B cell (primary cell): Measurements from ENCODE around the gene TNRC6C. TPM values are rescaled to one million over a fixed set of nuclear protein-coding genes. Genes with fewer than 3 reads are reported as not detected.

ENCODE experiments used
- ATAC-seq: fragments of 200-7000 bp; cut with Tn5 transposase; one replicate; pipeline ENCODE4 v1.10.0; 2021; ENCODE audit warnings: low read depth, mild to moderate bottlenecking, moderate number of reproducible peaks, moderate library complexity
- CTCF ChIA-PET: fragments of 350-600 bp; sonication (Branson Sonifier 250); formaldehyde crosslinking; loops from one replicate; lab custom pipeline; 2021; ENCODE audit warnings: antibody characterized with exemption, inconsistent platforms; lab: Charles Lee
- POLR2A ChIA-PET: fragments of 350-600 bp; sonication (Branson Sonifier 250); formaldehyde crosslinking; loops from one replicate; lab custom pipeline; 2021; ENCODE audit warnings: antibody characterized with exemption; lab: Charles Lee
- DNase-seq: peaks from one replicate; pipeline ENCODE4 v3.0.0; 2013
- H2AFZ ChIP-seq: 2 replicates; pipeline ENCODE4 v1.6.1; 2012; ENCODE audit warnings: mild to moderate bottlenecking, low read depth, low read length; ENCODE audit not compliant: insufficient read depth, poor library complexity, severe bottlenecking
- H3K27ac ChIP-seq, 2 donors: 1 replicate in 1 of 2; 2 replicates in 1 of 2; pipeline ENCODE4 v1.5.1; 2012 to 2013; ENCODE audit warnings: low read length in 2 of 2, mild to moderate bottlenecking in 2 of 2, moderate library complexity in 1 of 2
- H3K27me3 ChIP-seq, 4 experiments: fragments of 200-600 bp in 1 of 4; sonication (generic) in 1 of 4; replicated peaks in 1 of 4; 1 replicate in 2 of 4; 2 replicates in 2 of 4; pipeline versions ENCODE4 v1.6.1 to v1.7.0; 2013 to 2016; ENCODE audit warnings: low read length in 3 of 4, mild to moderate bottlenecking in 2 of 4, mixed read lengths in 1 of 4, moderate library complexity in 1 of 4; ENCODE audit not compliant: insufficient read depth in 4 of 4, control insufficient read depth in 3 of 4; ENCODE audit errors: control extremely low read depth in 1 of 4
- H3K36me3 ChIP-seq, 2 experiments: replicated peaks in 1 of 2; 1 replicate in 1 of 2; 2 replicates in 1 of 2; pipeline versions ENCODE4 v1.6.1 to v1.7.1; 2013; ENCODE audit warnings: low read length in 1 of 2; ENCODE audit not compliant: insufficient read depth in 2 of 2, control insufficient read depth in 1 of 2; ENCODE audit errors: control extremely low read depth in 1 of 2, extremely low read depth in 1 of 2
- H3K4me1 ChIP-seq, 2 donors: fragments of 200-600 bp in 1 of 2; sonication (generic) in 1 of 2; 1 replicate in 1 of 2; 2 replicates in 1 of 2; pipeline versions ENCODE4 v1.5.1 to v1.6.1; 2013 to 2017; ENCODE audit warnings: low read length in 2 of 2; ENCODE audit not compliant: control insufficient read depth in 2 of 2, insufficient read depth in 2 of 2
- H3K4me2 ChIP-seq: replicated peaks from 2 replicates; pipeline ENCODE3; 2012; ENCODE audit warnings: mild to moderate bottlenecking, low read depth, low read length; ENCODE audit not compliant: poor library complexity, severe bottlenecking
- H3K4me3 ChIP-seq, 5 experiments: fragments of 200-600 bp in 1 of 5; sonication (generic) in 1 of 5; 1 replicate in 3 of 5; 2 replicates in 2 of 5; pipeline versions ENCODE4 v1.5.1 to v1.7.0; 2011 to 2016; ENCODE audit warnings: low read length in 4 of 5, mild to moderate bottlenecking in 4 of 5, low read depth in 2 of 5, control low read depth in 1 of 5, moderate library complexity in 1 of 5; ENCODE audit not compliant: insufficient read depth in 1 of 5; ENCODE audit errors: control extremely low read depth in 1 of 5, extremely low read depth in 1 of 5
- H3K79me2 ChIP-seq: fragments of 200-600 bp; sonication (generic); one replicate; pipeline ENCODE4 v1.6.0; 2016; ENCODE audit warnings: low read length; ENCODE audit not compliant: control insufficient read depth, insufficient read depth
- H3K9ac ChIP-seq: fragments of 200-600 bp; sonication (generic); 2 replicates; pipeline ENCODE4 v1.6.1; 2017; ENCODE audit warnings: mild to moderate bottlenecking, low read length, moderate library complexity
- H3K9me3 ChIP-seq, 3 donors: one replicate each; pipeline versions ENCODE4 v1.6.1 to v1.7.1; 2013; ENCODE audit warnings: low read length in 2 of 3; ENCODE audit not compliant: control insufficient read depth in 2 of 3, insufficient read depth in 1 of 3; ENCODE audit errors: control extremely low read depth in 1 of 3
- H4K20me1 ChIP-seq: 2 replicates; pipeline ENCODE4 v1.6.0; 2012; ENCODE audit warnings: mild to moderate bottlenecking, low read length; ENCODE audit not compliant: insufficient read depth, control insufficient read depth, poor library complexity, severe bottlenecking
- H3K27ac Mint-ChIP-seq: one replicate; pipeline ENCODE4 v1.8.0; 2021; ENCODE audit warnings: mixed read lengths
- H3K27me3 Mint-ChIP-seq: one replicate; pipeline ENCODE4 v1.8.0; 2021; ENCODE audit warnings: mixed read lengths
- H3K4me1 Mint-ChIP-seq: one replicate; pipeline ENCODE4 v1.8.0; 2021; ENCODE audit warnings: mixed read lengths
- H3K4me3 Mint-ChIP-seq: one replicate; pipeline ENCODE4 v1.8.0; 2021; ENCODE audit warnings: mixed read lengths
- H3K9me3 Mint-ChIP-seq: one replicate; pipeline ENCODE4 v1.8.0; 2022; ENCODE audit warnings: mixed read lengths; ENCODE audit not compliant: insufficient read depth
- CTCF ChIP-seq: fragments of 200-600 bp; IDR thresholded peaks from one replicate; pipeline ENCODE4 v1.8.0; 2022; ENCODE audit warnings: antibody characterized with exemption, mild to moderate bottlenecking
- EZH2 ChIP-seq: IDR thresholded peaks from 2 replicates; pipeline ENCODE4 v1.6.1; 2012; ENCODE audit warnings: borderline replicate concordance, low read depth, mild to moderate bottlenecking, moderate library complexity, low read length; ENCODE audit not compliant: insufficient read depth, poor library complexity, severe bottlenecking
- WGBS: methylation state at CpG from one replicate; pipeline ENCODE4 v1.1.5; 2013; ENCODE audit warnings: missing lambda C conversion rate; ENCODE audit not compliant: insufficient coverage; 5-methylcytosine and 5-hydroxymethylcytosine counted together
- intact Hi-C: fragments of 100-400 bp; cut with micrococcal nuclease; formaldehyde crosslinking; loops from one replicate; pipeline ENCODE4 v1.10.0; 2022
- polyA plus RNA-seq: library from polyadenylated mRNA; depleted of rRNA; stranded (reverse); fragments of >200 nt; gene quantifications from 2 replicates; pipeline ENCODE4 v1.2.3, GENCODE V29; 2012
- total RNA-seq, 2 donors: library from RNA; stranded (reverse); fragments of 120-200 nt in 1 of 2; gene quantifications; 1 replicate in 1 of 2; 2 replicates in 1 of 2; pipeline versions ENCODE4 v1.2.3 to v1.2.4, GENCODE V29; 2013 to 2022

The TNRC6C gene
- total and polyA plus RNA-seq, 2 donors (not counting 1 experiment from before 2014, with no cell fraction given): 3.9 to 63.8 TPM

GRCh38 chr17:78057113-78057740 lies 98.7 kb downstream of the TNRC6C start:
- Histone ChIP-seq H3K4me3 (no peak overlapping the region), H3K9me3 (no peaks in the 10 kb centered on the region), H2AFZ (no peak overlapping the region), H3K9ac (no peak overlapping the region), H3K4me2 (no peak overlapping the region), H3K27me3 (no peaks in the 10 kb centered on the region), H3K27ac (no peak overlapping the region), H3K79me2 (peaks cover 3% of the 10 kb centered on the region), H4K20me1 (peaks cover 21% of the 10 kb centered on the region), H3K4me1 (no peaks in the 10 kb centered on the region), H3K36me3 (peaks cover 2 to 14% of the 10 kb centered on the region in 2 experiments)
- Mint-ChIP-seq H3K4me3 (no peak overlapping the region), H3K4me1 (no peaks in the 10 kb centered on the region), H3K27me3 (no peaks in the 10 kb centered on the region), H3K27ac (no peak overlapping the region), H3K9me3 (no peaks in the 10 kb centered on the region)
- DNase-seq: no peak
- intact Hi-C loops: no loop called here
- POLR2A ChIA-PET: no interaction called here
- CTCF ChIA-PET: no interaction called here
- no peak for ATAC-seq
- WGBS: 93% methylated on average over 3 of the region's 3 CpGs
- no peak for TF ChIP-seq EZH2
- no peak for TF ChIP-seq CTCF

GRCh38 chr17:78058001-78058400 lies 99.5 kb downstream of the TNRC6C start:
- Mint-ChIP-seq H3K27ac (no peak overlapping the region), H3K9me3 (no peaks in the 10 kb centered on the region), H3K27me3 (no peaks in the 10 kb centered on the region), H3K4me1 (no peaks in the 10 kb centered on the region), H3K4me3 (no peak overlapping the region)
- peaks cover 2 to 8% of the 10 kb centered on the region in 2 experiments for H3K36me3 ChIP-seq
- TF ChIP-seq EZH2: no peak
- no peak for TF ChIP-seq CTCF
- H3K4me3 ChIP-seq: no peak overlapping the region
- H3K9me3 ChIP-seq: no peaks in the 10 kb centered on the region
- no peak overlapping the region for H3K27ac ChIP-seq
- H3K4me2 ChIP-seq: no peak overlapping the region
- H2AFZ ChIP-seq: no peak overlapping the region
- WGBS: 93% methylated on average over 5 of the region's 6 CpGs
- DNase-seq (no peak), ATAC-seq (no peak)
- no peaks in the 10 kb centered on the region for H3K4me1 ChIP-seq
- H3K79me2 ChIP-seq: peaks cover 3% of the 10 kb centered on the region
- POLR2A ChIA-PET: no interaction called here
- H3K9ac ChIP-seq: no peak overlapping the region
- no peaks in the 10 kb centered on the region for H3K27me3 ChIP-seq
- CTCF ChIA-PET: no interaction called here
- peaks cover 26% of the 10 kb centered on the region for H4K20me1 ChIP-seq
- intact Hi-C loops: no loop called here
